COLO829 (cell line): Measurements from ENCODE around the gene SPATA31C2.
"Not testable (repeated sequence)": the region's sequence is repeated elsewhere in the genome, so short reads cannot be mapped to it uniquely, and the experiment has no call there.

ENCODE experiments used
- DNase-seq: peaks from one replicate; pipeline ENCODE4 v3.0.0; 2012; ENCODE audit warnings: low spot score

The SPATA31C2 gene

DNA sequence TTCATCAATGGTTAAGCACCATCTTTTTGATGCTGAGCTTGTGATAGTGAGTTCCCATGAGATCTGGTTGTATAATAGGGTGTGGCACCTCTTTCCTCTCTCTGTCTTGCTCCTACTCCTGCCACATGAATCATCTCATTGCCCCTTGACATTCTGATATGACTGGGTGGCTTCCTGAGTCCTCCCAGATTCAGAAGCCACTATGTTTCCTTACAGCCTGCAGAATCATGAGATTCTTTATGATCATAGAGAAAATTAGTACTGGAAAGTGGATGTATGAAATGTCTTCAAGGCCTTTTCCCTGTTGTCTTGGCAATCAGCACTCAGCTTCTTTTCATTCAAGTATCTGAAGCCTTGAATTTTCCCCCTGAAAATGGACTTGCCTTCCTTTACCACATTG lies 14.9 kb downstream of the SPATA31C2 start:
- DNase-seq, result not testable (repeated sequence)

DNA sequence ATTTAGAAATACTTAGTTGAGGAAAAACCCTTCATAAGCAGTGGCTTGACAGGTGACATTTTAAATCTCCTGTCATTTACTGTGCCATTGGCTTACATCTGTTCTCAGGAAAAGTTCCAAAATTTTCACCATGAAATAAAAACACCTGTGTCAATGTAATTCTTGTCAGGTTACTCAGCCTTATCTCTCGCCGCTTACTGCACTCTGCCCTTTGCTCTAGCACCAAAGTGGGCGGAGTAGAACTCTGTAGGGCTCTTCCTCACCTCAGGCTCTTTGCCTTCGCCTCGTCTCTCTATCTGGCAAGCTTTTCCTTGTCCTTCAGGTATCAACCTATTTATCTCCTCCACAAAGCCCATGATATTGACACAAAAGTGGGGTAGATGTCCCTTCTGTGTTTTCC lies 20.2 kb downstream of the SPATA31C2 start:
- DNase-seq, result not testable (repeated sequence)

DNA sequence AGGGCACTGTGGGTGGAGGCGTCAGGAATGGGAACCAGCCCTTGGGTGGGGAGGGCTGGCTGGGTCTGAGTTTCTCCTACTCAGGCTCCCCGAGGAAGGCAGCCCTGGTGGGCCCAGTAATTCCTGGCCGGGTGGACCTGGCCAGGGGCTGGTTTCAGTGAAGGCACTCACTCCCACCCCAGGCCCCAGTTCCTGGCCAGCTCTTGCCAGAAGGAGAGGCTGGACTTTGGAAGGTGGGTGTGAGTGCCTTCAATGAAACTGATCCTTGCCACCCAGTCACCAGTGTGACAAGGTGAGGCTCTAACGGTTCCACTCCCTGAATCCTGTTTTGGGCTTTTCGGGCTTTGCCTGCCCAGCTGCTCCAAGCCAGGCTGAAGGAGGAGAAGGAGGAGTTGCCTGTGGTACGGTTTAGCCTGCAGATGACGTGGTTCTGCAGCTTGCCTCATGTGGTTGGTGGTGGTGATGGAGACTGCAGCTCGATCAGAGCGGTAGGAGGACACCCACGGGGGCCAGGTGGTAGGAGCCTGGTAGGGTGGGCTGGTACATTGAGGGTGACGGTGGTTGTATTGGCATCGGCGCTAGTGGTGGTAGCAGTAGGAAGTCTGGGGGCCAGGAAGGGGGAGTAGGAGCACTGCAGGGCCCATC lies 23.2 kb downstream of the SPATA31C2 start:
- not testable (repeated sequence) for DNase-seq

DNA sequence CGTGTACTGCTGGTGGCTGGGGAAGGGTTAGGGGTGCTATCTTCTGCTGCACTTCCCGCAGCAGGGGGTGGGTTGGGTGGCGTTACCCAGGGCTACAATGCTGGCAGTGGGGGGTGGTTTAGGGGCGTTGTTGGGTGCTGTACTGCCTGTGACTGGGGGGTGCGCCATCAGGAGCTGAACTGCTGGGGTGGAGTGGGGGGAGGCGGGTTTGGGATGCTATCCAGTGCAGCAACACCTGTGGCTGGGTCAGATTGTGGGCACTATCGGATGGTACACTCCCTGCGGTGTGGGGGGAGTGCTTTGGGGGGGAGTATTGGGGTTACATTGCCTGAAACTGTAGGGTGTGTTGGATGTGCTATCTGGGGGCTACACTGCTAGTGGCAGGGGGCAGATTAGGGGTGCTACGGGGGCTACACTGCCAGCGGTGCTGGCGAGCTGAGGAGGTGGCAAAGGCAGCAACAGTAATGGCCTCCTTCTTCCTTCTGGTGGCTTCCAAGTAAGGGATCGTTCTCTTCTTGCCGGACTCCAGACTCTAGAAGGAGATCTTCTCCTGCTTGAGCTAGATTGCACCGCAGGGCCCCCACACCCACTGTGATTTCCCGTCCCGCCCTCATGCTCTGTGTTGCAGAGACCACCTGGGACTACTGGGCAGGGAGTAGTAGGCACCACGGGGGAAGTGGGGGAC lies 23.9 kb downstream of the SPATA31C2 start:
- DNase-seq, result not testable (repeated sequence)

DNA sequence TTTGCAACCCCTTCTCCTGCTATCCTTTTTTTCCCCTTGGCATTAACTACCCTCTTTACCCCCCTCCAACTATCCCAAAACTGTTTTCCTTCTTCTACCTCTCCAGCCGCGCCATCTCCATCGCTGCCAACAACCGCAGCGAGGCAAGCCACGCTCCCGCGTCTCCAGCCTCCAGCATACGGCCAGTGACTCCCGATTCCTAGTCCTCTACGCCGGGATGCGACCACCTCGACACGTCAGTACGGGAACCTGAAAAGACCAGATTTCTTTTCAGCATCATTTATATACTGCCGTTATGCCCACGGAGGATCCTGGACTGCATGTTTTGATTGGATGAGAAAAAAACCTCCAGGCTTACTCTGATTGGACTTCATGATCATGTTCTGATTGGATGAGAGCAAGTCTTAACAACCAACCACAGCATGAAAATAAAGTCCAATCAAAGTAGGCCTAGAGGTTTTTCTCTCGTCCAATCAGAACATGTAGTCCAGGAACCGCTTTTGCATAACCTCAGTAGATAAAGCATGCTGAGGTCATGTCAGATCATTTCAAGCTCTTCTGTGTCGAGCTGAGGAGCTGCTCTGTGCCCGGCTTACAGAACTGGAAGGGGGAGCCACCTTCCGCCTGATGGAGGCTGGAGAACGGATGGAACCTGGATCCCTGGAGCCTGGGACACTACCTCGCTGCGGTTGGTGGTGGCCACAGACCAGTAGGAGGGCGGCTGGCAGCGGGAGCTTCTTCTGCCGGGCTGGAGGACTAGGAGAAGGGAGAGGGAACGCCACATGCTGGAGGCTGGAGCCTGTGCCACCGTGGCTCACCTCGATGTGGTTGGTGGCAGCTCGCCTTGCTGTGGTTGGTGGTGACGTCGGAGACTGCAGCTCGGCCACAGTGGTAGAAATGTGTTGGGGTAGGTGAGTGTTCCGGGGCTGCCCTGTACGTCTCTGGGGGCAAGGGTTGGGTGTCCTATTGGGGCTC lies 24.8 kb downstream of the SPATA31C2 start:
- not testable (repeated sequence) for DNase-seq

DNA sequence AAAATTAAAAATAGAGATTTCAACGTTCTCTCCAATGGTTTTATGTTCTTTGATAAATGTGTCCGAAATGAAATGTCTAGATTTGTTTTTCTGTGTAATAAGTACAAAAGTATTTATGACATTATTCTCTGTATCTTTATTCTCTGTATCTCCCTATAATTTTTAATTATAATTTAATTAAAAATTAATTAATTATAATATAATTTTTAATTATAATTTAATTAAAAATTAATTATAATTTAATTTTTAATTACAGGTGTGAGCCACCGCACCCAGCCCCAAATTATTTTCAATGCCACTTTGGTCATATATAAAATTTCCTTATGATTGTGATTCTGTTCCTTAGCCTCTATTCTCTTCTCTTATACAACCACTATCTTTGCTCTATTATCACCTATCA lies 28.2 kb downstream of the SPATA31C2 start:
- DNase-seq, result no peak

DNA sequence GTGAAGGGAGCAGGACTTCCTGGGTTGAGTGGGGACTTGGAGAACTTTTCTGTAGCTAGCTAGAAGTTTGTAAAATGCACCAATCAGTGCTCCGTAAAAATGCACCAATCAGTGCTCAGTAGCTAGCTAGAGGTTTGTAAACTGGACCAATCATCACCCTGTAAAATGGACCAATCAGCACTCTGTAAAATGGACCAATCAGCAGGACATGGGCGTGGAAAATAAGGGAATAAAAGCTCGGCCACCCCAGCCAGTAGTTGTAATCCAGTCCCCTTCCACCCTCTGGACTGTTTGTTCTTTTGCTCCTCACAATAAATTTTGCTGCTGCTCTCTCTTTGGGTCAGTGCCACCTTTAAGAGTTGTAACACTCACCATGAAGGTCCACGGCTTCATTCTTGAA lies 29.5 kb downstream of the SPATA31C2 start:
- DNase-seq, result no peak

DNA sequence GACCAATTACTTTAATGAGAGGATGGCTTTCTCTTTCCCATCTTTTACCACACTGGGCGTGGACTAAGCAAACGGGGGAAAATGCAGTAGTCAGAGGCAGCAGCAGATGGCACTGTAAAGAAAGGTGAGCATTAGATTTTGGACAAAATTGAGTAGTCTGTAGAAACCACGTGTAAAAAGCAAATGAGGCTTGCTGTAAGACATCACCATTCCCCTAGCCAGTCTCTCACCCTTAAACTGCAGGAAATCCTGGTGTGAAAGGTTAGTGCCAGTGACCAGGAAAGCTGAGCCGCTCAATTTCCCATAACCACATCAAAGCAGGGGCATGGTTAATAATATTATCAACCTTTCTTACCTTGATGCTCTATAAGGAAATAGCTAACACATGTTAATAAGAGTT lies 31.8 kb downstream of the SPATA31C2 start:
- DNase-seq, result no peak

DNA sequence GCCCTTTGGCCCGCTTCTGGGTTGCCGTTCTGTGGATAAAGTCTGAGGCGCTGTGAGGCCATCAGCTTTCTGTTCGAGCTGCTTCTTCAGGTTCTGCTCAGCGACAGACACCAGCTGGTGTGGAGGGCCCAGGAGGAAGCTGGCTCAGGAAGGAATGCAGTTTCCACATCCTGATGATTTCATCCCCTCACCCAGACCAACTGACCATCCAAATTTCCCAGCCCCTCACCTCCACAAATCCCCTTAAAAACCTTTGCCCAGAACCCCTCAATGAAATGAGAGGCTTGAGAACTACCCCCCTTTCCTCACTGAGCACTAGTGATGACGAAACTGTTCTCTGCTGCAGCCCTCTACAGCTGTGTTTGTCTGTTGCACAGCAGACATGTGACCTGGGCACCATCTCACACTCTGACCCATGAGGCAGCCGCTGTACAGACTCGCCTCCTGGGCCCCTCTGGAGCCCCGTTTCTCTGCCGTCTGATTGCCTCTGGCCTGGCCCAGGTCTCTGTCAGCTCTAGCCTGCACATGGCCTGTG lies 45.4 kb downstream of the SPATA31C2 start:
- DNase-seq, result no peak

DNA sequence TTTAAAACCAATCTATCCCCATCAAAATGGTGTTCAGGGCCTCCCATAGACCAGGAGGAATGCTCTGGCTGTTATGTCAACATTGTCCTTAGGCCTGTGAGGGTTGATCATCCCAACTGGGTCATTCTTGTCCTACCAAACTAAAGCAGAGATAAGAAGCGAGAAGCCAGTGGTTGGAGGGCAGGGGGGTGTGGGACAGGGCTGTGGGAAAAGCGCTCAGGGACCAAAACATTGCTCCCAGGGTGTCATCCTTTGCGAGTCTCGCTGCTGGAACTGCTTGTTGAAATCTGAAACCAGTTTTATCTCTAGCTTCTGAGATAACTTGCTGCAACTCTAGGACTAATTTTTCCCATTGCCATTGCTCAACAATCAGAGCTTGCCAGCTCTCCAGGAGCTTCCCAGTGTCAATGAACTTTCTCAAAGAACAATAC lies 48.1 kb downstream of the SPATA31C2 start:
- no peak for DNase-seq

DNA sequence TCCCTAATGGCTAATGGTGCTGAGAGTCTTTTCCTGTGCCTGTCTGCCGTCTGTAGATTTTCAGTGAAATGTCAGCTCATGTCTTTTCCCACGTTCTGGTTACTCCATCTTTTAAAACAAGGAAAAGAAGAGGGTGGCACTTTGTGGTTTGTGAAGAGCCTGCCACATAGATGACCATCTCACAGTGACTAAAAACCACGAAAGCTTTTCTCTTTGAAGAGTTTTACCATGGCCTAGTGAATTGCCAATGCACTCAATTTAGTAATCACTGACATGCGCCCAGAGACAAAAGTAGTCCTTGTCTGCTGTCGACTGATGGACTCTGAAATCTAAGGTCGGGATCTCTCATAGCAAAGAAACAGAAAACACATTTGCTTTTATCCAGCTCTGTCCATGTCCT lies 50.4 kb downstream of the SPATA31C2 start:
- no peak for DNase-seq

DNA sequence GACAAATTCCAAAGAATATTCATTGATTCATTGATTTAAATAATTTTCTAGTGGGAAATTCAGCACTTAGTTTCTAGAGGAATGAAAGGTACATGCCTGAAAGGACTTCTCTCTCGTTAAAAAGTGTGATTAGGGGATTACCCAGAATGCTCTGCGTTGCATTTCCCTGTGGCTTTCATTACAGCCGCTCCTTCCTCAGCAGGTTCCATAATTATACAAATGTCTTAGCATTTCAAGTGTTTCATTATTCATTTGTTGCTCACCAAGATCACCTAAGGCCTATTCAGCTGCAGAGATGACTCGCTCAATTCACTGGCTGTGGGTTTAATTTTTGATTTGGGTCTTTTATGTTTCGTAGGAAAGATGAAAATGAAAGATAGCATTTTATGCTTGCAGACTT lies 52.8 kb downstream of the SPATA31C2 start:
- no peak for DNase-seq

DNA sequence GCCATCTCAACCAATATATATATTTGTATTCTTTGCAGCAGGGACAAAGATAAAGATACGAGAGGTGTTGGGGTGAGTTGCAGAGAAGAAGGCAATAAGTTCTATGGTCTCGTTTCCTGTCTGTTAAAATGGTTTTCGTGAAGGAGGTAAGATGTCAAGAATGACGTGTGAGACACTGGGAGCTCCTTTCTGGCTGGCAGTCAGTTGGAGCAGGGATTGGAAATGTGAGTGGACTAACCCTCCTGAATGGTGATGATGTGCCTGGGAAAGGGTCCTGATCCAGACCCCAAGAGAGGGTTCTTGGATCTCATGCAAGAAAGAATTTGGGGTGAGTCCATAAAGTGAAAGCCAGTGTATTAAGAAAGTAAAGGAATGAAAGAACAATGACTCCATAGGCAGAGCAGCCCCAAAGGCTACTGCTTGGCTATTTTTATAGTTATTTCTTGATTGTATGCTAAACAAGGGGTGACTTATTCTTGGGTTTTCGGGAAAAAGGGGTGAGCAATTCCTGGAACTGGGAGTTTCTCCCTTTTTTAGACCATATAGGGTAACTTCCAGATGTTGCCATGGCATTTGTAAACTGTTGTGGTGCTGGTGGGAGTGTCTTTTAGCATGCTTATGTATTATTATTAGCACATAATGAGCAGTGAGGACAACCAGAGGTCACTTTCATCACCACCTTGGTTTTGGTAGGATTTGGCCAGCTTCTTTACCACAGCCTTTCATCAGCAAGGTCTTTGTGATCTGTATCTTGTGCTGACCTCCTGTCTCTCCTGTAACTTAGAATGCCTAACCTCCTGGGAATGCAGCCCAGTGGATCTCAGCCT lies 53.7 kb downstream of the SPATA31C2 start:
- no peak for DNase-seq
